ENCODE measurements around the gene CREB3L2.

The CREB3L2 gene

DNA sequence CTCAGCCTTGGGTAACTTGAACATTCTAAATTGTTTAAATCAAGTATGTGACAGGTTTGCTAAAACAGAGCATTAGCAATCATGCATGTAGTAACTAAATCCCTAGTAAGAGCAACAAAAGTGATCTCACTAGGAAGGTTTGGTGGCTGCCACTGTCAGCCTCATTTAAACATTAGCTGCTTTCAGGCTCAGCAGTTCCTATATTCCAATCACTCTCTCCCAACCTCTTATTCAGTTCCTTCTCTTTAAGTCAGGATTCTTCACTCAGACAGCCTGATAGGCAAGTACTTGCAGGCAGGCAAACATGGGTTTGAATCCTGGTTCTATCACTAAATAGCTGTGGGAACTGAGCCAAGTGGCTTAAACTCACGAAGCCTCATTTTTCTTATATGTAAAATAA, 3.6 kb downstream of the CREB3L2 start:
- Histone ChIP-seq H3K4me3 (peak overlapping the region; percentile 73), H3K27ac (peak overlapping the region; percentile 61 to 88)
- TF ChIP-seq, protein P1, sequence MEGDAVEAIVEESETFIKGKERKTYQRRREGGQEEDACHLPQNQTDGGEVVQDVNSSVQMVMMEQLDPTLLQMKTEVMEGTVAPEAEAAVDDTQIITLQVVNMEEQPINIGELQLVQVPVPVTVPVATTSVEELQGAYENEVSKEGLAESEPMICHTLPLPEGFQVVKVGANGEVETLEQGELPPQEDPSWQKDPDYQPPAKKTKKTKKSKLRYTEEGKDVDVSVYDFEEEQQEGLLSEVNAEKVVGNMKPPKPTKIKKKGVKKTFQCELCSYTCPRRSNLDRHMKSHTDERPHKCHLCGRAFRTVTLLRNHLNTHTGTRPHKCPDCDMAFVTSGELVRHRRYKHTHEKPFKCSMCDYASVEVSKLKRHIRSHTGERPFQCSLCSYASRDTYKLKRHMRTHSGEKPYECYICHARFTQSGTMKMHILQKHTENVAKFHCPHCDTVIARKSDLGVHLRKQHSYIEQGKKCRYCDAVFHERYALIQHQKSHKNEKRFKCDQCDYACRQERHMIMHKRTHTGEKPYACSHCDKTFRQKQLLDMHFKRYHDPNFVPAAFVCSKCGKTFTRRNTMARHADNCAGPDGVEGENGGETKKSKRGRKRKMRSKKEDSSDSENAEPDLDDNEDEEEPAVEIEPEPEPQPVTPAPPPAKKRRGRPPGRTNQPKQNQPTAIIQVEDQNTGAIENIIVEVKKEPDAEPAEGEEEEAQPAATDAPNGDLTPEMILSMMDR (IDR thresholded peaks at IDR 0.05) = no peak

DNA sequence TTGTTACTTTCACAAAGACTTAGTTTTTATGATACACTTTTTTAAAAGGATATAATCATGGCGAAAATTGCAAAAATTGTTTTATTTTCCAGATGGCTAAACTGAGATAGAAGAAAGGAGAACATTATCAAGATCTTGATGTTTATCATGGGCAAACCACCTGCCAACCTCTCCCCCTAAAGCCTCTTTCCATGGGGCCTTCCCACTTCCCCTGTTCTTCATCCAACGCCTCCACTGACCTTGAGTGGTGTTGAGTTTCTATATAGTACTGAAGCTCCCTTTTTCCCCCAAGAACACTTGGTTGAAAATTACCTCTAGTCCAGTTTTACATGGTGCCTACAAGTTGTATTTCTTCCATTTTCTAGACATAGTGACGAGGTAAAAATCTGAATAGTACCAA, 5.0 kb downstream of the CREB3L2 start:
- Histone ChIP-seq H3K4me3 (peak overlapping the region; percentile 16), H3K27ac (peak overlapping the region; percentile 39 to 54)
- DNase-seq (ENCODE audit: low spot score) = peak; percentile 33
- TF ChIP-seq, protein P1 (IDR thresholded peaks at IDR 0.05) = no peak

More for the DNA sequence above, 3.6 kb downstream of the CREB3L2 start:
- no peak for DNase-seq (ENCODE audit: low spot score)

DNA sequence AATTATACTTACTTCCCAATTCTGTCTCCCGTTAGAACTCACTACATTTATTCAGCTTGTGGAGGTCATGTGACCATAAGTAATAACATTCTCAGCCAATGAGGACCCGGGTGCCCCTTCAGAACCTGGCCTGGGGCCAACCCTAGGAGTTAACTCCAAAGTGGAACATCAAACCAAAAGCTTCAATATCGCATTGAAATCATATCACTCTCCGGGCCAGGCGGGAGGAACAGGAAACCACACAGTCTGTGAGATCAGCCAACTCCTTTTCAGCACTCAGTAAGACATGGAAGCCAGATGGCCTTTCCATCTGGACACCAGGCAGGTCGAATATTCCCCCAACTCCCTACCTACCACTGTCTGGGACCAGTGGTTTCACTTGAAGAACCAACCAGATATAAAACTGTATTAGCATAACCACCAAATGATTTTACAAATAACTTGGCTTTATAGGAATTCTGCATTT, 5.5 kb downstream of the CREB3L2 start:
- Histone ChIP-seq H3K4me3 (peak overlapping the region; percentile 16), H3K27ac (peak overlapping the region; percentile 39 to 54)
- DNase-seq (ENCODE audit: low spot score) = peak; percentile 76
- TF ChIP-seq, protein P1 (IDR thresholded peaks at IDR 0.05) = no peak

DNA sequence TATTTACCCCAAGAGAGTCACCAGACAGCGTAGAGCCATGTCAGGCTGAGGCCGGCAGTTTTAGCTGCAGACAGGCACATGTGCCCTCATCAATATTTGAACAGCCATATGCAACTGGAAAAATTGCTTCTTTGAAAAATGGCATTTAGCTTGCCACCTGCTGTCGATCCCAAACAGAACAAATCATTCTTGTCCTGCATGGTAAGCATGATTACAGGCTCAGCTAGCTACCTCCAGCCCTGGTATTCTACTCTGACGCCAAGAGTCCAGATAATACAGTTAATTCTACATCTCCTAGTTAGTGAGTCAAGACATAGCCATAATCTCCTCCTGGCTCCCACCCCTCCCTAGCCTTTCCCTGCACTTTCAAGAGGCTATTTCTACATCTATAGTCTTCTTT, 7.7 kb downstream of the CREB3L2 start:
- H3K27ac ChIP-seq = peak overlapping the region; percentile 42 to 88
- DNase-seq (ENCODE audit: low spot score) = no peak
- TF ChIP-seq, protein P1 (IDR thresholded peaks at IDR 0.05) = no peak
- H3K4me3 ChIP-seq = no peak overlapping the region

DNA sequence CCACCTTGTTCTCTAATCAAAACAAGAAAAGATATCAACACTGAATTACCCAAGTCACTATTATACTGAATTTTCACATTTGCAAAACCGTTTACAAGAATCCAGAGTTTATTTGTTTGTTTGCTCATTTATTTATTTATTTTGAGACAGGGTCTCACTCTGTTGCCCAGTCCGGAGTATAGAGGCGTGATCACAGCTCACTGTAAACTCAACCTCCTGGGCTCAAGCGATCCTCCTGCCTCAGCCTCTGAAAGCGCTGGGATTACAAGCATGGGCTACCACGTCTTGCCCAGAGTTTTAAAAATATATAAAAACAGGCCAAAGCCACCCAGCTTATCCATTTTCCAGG, 8.5 kb downstream of the CREB3L2 start:
- DNase-seq (ENCODE audit: low spot score) = no peak
- peak overlapping the region; percentile 79 to 88 for H3K27ac ChIP-seq
- H3K4me3 ChIP-seq = peak overlapping the region; percentile 41
- TF ChIP-seq, protein P1 (IDR thresholded peaks at IDR 0.05) = no peak

DNA sequence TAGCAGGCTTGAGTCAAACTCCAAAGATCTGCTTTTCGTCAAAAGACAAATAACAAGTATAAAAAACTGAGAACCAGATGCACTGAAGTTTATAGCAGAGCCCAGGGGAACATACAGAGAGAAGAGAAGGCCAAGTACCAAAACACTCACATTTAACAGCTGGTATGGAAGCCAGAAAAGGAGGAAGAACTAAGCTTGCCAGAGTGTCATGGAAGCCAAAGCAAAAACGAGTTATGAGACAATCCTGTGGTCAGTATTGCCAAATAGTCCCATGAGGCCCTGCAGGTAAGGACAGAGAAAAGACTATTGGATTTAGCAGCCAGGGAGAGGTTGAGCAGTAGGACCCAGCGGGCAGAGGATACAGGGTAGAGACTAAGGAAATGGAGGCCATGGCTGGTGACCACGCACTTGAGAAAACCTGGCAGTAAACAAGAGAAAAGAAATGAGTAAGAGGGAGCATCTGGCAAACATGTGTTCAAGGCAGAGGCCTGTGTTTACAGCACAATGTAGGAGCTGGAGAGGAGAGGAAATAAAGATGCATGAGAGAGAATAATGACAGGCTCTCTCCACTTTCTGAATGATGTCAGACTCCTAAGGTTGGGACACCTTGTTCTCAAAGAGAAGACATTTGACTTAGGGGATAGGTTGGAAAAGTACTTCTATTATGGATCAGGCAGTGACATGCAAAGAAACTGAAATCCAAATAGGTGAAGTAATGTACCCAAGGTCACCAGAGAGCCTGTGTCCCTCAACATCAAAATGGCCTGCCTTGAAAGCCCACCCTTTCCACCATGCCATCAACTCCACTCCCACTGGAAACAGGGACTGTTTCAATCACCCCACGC, 9.1 kb downstream of the CREB3L2 start:
- no peak for DNase-seq (ENCODE audit: low spot score)
- H3K4me3 ChIP-seq = peak overlapping the region; percentile 41
- peak overlapping the region; percentile 79 to 88 for H3K27ac ChIP-seq
- TF ChIP-seq, protein P1 (IDR thresholded peaks at IDR 0.05) = no peak

DNA sequence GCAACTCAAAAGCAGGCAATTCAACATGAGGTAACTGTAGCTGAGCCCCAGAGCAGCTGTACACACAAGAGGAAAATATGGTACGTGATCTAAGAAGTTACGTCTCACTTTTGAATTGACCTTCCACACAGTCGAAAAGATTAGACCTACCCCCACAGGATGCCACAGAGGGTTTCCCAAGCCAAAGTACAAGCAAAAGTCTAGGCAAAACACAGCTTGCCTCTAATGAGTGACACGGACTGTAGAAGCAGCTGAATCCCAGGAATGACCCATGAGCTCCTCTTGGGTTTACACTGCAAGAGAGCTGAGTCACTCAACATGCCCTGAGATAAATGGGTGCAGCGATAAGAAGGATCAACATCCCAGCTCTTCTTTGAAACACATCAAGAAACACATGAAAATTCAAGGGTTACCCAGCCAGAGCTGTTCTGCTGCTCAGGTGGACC, 9.8 kb downstream of the CREB3L2 start:
- peak overlapping the region; percentile 41 for H3K4me3 ChIP-seq
- DNase-seq (ENCODE audit: low spot score) = no peak
- TF ChIP-seq, protein P1 (IDR thresholded peaks at IDR 0.05) = no peak

More for the DNA sequence above, 9.8 kb downstream of the CREB3L2 start:
- H3K27ac ChIP-seq = peak overlapping the region; percentile 79 to 88
